Epidermal melanocyte (primary cell): ENCODE data around the gene HHIPL2.
"Not testable (repeated sequence)": the region's sequence is repeated elsewhere in the genome, so short reads cannot be mapped to it uniquely, and the experiment has no call there.

Experiments
- DNase-seq: peaks from one replicate; pipeline ENCODE4 v3.0.0; 2011; ENCODE audit warnings: low spot score; ENCODE audit not compliant: insufficient read length

Gene HHIPL2

DNA sequence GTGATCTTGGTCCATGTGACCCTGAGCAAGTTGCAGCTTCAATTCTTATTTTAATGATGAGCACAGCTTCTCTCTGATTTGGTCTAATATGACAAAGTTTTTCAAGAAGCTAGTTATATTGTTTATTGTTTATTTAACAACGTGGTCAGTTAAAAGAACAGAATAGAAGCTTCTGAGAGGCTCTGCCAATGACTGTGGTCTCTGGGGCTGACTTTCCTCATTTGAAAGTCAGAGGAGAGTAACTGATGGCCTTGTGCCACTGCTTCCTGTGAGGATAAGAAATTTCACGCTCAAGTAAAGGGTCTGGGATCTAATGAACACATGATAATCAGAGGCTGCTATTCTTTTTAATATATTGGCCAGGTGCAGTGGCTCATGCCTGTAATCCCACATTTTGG lies 7.3 kb downstream of the HHIPL2 start:
- DNase-seq: no peak

DNA sequence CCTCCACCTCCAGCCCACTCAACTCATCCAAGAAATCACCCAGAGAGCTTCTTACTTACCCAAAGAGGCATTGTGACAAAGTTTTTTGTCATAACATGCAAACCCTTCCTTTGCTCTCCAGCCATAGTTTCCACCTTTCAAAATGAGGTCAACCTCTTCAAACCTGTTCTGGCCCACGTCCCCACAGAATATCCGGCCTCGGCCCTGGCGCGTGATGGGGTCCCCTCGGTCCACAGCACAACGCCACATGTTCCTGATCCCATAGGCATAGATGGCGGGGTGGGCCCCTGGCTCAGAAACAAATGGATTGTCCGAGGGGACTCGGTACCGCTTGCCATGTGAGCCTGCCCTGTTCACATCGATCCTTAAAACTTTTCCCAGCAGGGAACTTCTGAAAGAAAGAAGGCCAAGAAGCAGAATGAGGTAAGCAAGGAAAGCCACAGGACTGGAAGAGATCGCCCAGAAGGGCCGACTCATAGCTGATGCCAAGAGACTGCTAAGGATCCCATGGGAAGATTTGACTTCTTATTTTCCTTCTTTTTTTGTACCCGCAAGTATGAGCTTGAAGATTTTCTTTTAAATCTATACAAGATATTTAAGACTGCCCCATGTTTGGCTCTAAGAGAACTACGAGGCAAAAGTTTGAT lies 7.8 kb downstream of the HHIPL2 start:
- no peak for DNase-seq

- no peak for DNase-seq
Measured at GRCh38 chr1:222535455-222535854, 12.4 kb downstream of the HHIPL2 start.

GRCh38 chr1:222530852-222531251 lies 17.1 kb downstream of the HHIPL2 start:
- no peak for DNase-seq

- DNase-seq: no peak
Measured at GRCh38 chr1:222529916-222530315, 18.0 kb downstream of the HHIPL2 start.

DNA sequence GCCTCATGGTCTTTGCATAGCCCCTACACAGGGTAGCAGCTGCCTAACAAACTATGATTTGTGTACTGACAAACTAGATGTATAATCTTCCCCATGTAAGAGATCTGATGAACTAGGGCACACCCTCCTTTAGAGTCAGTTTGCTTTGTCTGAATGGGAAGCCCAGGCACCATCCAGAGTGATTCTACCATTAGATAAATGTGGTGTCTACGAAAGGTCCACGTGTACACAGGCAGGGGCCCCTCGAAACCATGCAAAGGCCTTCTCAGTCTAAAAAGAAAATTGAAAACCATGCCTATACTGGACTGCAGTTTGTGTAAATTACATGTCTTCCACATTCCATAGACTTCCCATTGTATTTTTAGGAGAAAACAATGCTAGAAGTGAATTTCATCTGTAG lies 18.7 kb downstream of the HHIPL2 start:
- no peak for DNase-seq

DNA sequence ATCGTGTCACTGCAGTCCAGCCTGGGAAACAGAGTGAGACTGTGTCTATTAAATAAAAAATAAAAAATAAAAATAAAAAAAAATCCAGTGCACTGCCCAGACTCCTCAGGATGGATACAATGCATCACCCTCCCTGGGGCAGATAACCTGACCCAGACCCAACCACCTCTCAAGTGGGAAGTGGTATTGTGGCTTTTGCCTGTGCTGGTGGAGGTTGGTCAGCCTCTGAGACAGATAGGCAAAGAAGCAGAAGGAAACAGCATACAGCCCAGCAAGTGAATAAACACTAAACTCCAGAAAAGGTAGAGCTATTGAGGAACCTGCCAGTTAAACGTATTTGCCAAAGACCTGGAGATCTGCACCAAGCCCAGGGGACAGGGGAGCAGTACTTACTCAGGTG lies 22.0 kb downstream of the HHIPL2 start:
- DNase-seq: no peak

DNA sequence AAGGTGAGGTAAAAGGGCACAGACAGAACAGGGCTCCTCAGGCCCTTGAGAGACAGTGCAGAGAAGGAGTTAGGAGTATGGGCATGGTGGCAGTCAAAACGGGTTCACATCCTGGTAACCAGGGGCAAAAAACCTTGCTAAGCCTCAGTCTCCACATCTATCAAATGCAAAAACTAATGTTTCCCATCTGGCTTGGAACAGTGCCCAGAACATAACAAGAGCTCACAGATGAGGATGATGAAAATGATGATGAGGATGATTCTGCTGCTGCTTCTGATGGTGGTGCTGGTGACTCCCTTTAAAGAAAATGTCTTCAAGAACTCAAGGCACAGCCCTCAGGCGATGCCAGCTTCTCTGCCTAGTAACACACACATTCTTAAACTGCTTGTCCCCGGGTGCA lies 24.1 kb downstream of the HHIPL2 start:
- DNase-seq: no peak

- DNase-seq: no peak
Measured at GRCh38 chr1:222522105-222522915, 25.6 kb downstream of the HHIPL2 start.

- DNase-seq: no peak
Measured at GRCh38 chr1:222521299-222522104, 26.4 kb downstream of the HHIPL2 start.

DNA sequence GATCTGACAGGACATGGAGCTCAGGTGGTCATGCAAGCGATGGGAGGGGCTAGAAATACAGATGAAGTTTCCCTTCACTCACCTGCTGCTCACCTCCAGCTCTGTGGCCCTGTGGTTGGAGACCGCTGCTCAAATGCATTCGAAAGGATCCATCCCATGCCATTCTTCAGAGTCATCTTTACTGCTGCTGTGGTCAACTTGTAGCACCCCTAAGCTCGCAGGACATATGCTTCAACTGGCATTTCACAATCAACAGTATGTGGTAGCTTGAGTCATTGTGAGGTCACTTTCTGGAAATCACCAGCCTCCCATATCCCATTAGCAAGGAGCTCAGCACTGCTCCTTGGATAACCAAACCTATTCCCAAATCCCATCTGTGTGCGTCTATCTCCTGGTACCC lies 58.4 kb downstream of the HHIPL2 start:
- DNase-seq: not testable (repeated sequence)

DNA sequence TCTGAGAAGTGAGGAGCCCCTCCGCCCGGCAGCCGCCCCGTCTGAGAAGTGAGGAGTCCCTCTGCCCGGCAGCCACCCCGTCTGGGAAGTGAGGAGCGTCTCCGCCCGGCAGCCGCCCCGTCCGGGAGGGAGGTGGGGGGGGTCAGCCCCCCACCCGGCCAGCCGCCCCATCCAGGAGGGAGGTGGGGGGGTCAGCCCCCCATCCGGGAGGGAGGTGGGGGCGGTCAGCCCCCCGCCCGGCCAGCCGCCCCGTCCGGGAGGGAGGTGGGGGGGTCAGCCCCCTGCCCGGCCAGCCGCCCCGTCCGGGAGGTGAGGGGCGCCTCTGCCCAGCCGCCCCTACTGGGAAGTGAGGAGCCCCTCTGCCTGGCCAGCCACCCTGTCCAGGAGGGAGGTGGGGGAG lies 60.1 kb downstream of the HHIPL2 start:
- DNase-seq: not testable (repeated sequence)

DNA sequence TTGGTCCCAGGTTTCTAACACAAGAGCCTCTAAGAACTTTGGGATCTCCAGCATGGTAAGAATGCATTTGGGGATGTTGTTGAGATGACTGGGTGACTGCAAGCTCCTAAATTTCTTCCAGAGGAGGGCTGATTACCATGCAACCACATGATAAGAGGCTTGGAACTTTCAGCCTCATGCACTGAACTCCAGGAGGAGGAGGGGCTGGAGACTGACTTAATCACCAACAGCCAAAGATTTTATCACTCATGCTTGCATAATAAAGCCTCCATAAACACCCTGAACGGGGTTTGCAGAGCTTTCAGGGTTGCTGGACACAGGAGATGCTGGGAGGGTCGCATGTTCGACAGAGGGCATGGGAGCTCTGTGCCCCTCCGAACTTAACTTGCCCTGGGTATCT lies 63.9 kb downstream of the HHIPL2 start:
- not testable (repeated sequence) for DNase-seq

DNA sequence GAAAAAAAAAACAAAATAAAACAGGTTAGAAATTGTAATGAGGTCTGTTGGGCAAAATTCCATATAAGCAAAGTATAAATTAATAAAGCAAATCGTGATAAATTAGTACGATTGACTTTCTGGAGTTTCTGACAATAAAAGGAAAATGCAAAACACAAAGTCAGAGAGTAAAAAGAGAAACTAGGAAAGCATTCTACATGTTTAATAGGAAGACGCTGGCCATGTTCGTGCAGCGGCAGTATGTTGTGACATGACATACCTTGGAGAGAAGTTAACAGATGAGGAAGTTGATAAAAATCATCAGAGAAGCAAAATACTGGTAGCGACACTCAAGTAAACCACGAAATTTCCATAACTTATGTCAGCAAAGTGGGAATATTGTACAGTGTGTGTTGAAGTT lies 68.3 kb downstream of the HHIPL2 start:
- DNase-seq: not testable (repeated sequence)

DNA sequence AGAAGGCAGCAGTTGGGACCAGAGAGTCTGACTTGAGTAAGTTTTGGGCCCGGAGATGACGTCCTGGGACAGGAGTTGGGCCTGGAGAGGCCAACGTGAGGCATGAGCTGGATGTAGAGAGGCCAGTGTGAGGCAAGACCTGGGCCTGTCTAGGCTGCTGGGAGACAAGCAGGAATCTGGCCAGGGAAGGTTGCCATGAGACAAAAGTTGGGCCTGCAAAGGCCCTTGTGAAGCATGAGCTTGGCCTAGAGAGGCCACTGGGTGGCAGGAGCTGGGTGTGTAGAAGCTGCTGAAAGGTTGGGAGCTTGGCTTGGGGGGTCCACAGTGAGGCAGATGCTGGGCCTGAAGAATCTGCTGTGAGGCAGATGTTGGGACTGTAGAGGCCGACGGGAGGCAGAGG lies 71.5 kb downstream of the HHIPL2 start:
- DNase-seq: not testable (repeated sequence)

DNA sequence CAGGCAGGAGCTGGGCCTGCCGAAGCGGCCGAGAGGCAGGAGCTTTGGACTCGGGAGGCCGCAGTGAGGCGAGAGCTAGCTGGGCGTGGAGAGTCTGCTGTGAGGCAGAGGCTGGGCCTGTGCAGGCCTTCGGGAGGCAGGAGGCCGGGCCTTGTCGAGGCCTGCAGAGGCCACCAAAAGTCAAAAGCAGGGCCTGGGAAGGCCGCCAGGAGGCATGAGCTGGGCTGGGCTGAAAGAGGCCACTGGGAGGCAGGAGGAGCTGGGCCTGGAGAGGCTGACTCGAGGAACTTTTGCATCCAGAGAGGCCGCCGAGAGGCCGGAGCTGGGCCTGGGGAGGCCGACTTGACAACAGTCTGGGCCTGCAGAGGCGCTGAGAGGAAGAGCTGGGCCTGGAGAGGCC lies 74.2 kb downstream of the HHIPL2 start:
- DNase-seq: not testable (repeated sequence)

GRCh38 chr1:222472776-222473540 lies 74.9 kb downstream of the HHIPL2 start:
- DNase-seq: not testable (repeated sequence)
